ENCODE measurements around the gene SDK1.

Gene SDK1

DNA sequence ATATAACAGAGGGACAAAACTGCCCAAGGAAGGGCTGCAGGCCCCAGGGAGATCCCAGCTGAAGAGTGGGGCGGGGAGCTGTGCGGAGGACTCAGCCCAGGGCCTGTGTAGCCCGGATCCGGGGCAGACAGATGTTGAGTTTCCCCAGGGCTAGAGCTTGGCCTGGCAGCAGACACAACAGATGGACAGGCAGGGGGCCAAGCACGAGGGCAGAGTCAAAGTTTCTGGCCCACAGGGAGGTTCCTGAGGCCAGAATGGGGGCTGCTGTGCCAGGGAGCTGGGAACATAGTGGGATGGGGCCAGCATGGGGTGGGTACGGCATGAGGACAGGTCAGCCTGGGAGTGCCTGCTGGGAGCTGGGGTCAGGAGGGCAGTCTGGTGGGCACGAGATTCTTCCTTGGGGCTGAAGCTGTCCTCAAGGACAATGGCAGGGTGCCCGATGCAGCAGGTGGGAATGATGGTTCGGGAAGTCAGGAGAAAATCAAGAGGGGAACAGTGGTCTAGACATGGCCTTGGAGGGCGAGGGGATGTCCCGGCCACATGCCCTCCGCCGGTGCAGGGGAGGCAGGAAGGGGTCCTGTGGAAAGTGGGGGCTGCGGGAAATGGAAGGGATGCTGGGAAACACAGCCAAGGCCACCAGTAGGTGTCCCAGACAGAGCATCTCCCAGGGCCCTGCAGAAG, 862.0 kb downstream of the SDK1 start:
- H3K9me3 ChIP-seq: no peaks in the 10 kb centered on the region
- H3K4me3 ChIP-seq (ENCODE audit: low read depth, low read length): no peak overlapping the region
- TF ChIP-seq, protein P1, sequence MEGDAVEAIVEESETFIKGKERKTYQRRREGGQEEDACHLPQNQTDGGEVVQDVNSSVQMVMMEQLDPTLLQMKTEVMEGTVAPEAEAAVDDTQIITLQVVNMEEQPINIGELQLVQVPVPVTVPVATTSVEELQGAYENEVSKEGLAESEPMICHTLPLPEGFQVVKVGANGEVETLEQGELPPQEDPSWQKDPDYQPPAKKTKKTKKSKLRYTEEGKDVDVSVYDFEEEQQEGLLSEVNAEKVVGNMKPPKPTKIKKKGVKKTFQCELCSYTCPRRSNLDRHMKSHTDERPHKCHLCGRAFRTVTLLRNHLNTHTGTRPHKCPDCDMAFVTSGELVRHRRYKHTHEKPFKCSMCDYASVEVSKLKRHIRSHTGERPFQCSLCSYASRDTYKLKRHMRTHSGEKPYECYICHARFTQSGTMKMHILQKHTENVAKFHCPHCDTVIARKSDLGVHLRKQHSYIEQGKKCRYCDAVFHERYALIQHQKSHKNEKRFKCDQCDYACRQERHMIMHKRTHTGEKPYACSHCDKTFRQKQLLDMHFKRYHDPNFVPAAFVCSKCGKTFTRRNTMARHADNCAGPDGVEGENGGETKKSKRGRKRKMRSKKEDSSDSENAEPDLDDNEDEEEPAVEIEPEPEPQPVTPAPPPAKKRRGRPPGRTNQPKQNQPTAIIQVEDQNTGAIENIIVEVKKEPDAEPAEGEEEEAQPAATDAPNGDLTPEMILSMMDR (IDR thresholded peaks at IDR 0.05; ENCODE audit: low read depth, low read length): no peak
- no peaks in the 10 kb centered on the region for H3K36me3 ChIP-seq
- H3K4me1 ChIP-seq: no peaks in the 10 kb centered on the region
- DNase-seq: no peak
- no peaks in the 10 kb centered on the region for H3K27me3 ChIP-seq

DNA sequence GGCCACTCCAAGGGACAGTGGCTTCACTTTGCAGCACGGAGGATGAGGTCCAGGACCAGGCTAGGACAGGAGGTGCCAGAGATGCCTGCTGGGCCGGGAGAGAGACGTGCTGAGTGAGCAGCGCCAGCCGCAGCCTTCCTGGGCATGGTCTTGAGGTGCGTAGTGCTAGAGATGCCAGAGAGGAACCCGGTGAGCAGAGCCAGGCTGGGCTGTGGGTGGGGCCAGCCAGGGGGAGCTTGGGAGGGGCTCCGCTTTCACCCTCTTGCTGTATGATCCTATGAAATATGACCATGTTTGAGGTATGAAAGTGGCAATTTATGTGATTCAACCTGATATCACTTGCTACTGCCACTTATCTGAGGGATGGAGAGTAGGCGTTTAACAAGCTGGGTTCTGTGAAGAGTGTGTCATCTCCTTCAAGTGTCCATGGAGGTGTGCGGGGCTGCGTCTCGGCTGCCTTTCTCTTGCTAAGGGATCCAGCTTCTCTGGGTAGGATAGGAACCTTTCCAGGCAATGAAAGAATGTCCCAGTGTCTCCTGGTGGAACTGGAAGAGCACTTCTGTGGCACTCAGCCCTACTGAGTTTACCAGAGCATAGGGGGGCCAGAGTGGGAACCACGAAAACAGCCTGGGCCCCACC, 862.6 kb downstream of the SDK1 start:
- Histone ChIP-seq H3K36me3 (no peaks in the 10 kb centered on the region), H3K27me3 (no peaks in the 10 kb centered on the region), H3K9me3 (peaks cover under 1% of the 10 kb centered on the region; the same call in 1 of the 2 replicates), H3K4me1 (no peaks in the 10 kb centered on the region), H3K4me3 (ENCODE audit: low read depth, low read length) (no peak overlapping the region)
- DNase-seq: no peak
- TF ChIP-seq, protein P1 (IDR thresholded peaks at IDR 0.05; ENCODE audit: low read depth, low read length): no peak

DNA sequence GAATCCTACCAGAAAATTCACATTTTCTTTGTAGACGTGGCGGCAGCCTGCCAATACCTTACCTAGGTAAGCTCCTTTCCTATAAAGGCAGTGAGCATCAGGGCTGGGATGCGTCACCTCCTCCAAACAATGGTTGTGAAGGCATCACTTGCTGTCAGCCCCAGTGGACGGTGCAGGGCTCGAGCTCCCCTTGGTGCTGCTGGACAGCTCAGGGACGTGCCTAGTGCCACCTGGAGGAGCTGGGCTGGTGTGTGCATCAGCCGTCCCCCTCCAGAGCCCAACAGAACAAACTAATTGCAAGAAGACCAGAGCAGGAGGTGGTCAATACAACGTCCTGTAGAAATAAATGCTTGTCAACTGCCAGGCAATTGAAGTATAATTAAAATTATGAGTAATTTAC, 863.5 kb downstream of the SDK1 start:
- no peaks in the 10 kb centered on the region for H3K27me3 ChIP-seq
- no peaks in the 10 kb centered on the region for H3K4me1 ChIP-seq

DNA sequence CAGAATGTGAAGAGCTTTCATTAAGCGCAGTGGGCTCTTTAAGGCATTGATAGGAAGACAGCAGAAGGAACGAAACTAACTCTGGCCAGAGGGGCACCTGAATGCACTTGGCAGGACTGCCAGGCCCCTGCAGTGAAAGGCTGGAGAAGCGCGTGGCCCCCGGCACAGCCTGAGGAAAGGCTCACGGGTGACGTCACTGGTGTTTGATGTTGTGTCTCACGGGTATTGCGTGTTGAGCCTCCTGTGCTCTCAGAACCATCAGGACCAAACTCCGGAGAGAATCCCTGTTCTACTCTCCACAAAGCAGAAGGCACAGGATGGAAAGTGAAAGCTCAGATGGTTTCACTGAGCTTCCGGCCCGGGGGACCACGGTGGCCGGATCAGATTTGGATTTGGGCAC, 865.3 kb downstream of the SDK1 start:
- Histone ChIP-seq H3K9me3 (peaks cover 2% of the 10 kb centered on the region; the same call in 1 of the 2 replicates), H3K27me3 (no peaks in the 10 kb centered on the region), H3K4me1 (no peaks in the 10 kb centered on the region), H3K4me3 (ENCODE audit: low read depth, low read length) (no peak overlapping the region), H3K36me3 (no peaks in the 10 kb centered on the region)
- no peak for DNase-seq
- TF ChIP-seq, protein P1 (IDR thresholded peaks at IDR 0.05; ENCODE audit: low read depth, low read length): no peak

More for the DNA sequence above, 863.5 kb downstream of the SDK1 start:
- peaks cover 2% of the 10 kb centered on the region; the same call in 1 of the 2 replicates for H3K9me3 ChIP-seq
- no peak overlapping the region for H3K4me3 ChIP-seq (ENCODE audit: low read depth, low read length)
- TF ChIP-seq, protein P1 (IDR thresholded peaks at IDR 0.05; ENCODE audit: low read depth, low read length): no peak
- DNase-seq: no peak
- H3K36me3 ChIP-seq: no peaks in the 10 kb centered on the region

DNA sequence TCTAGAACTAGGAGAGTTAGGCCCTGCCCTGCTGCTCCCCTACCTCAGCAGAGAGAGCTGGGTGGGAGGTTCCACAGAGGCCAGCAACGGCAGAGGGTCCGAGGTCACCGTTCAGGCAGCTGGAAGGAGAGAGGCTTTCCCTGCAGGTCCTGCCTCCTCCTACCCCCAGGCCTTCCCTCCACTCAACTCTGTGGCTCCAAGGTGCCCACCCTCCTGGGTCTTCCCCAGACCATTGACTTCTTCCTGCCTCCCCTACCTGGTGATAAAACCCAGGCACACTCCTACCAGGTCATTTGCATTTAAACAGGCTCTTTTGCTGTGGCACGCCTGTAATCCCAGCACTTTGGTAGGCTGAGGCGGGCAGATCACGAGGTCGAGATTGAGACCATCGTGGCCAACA, 865.8 kb downstream of the SDK1 start:
- TF ChIP-seq, protein P1 (IDR thresholded peaks at IDR 0.05; ENCODE audit: low read depth, low read length): no peak
- H3K36me3 ChIP-seq: no peaks in the 10 kb centered on the region
- H3K4me3 ChIP-seq (ENCODE audit: low read depth, low read length): no peak overlapping the region
- no peak for DNase-seq
- H3K4me1 ChIP-seq: no peaks in the 10 kb centered on the region
- H3K27me3 ChIP-seq: no peaks in the 10 kb centered on the region
- peaks cover 2% of the 10 kb centered on the region; the same call in 1 of the 2 replicates for H3K9me3 ChIP-seq

DNA sequence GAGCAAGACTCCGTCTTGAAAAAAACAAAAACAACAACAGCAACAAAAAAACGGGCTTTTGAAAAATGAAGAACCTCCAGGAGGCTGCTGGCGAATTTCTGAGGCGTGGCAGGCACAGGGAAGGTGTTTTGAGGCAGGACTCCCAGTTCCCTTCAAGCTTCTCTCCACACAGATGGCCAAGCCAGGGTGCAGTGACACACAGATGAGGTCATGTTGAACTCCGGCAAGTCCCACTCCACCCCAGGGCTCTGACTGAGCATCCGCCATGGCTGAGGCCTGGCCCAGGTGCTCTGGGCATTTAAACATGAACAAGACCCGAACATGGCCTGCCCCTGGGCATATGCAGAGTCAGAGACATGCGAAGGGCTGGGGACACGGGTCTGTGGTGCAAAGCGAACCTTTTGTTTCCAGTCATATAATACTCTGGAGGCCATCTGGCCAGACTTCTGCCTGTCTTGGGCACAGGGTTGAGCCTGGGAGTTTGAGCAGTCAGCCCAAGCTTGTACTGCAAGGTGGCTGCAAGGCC, 866.4 kb downstream of the SDK1 start:
- Histone ChIP-seq H3K4me1 (no peaks in the 10 kb centered on the region), H3K27me3 (no peaks in the 10 kb centered on the region), H3K4me3 (ENCODE audit: low read depth, low read length) (no peak overlapping the region), H3K36me3 (no peaks in the 10 kb centered on the region), H3K9me3 (peaks cover 2% of the 10 kb centered on the region; the same call in 1 of the 2 replicates)
- DNase-seq: no peak
- TF ChIP-seq, protein P1 (IDR thresholded peaks at IDR 0.05; ENCODE audit: low read depth, low read length): no peak
